Fibroblast of mammary gland (primary cell): ENCODE measurements around the gene OSTM1.

Experiments
- DNase-seq: peaks from one replicate; pipeline ENCODE4 v3.0.0-alpha.2; 2010; ENCODE audit warnings: low read depth
- H3K4me3 ChIP-seq: 2 replicates; pipeline ENCODE4 v1.5.1; 2011; ENCODE audit warnings: low read depth, mild to moderate bottlenecking, low read length, moderate library complexity; ENCODE audit not compliant: control insufficient read depth
- CTCF ChIP-seq: conservative IDR thresholded peaks from 2 replicates; pipeline ENCODE4 v1.5.1; 2011; ENCODE audit warnings: low read depth, low read length, inconsistent platforms; ENCODE audit not compliant: control insufficient read depth, insufficient read depth

Gene OSTM1

GRCh38 chr6:107991772-107992550 is 82.6 kb downstream of the OSTM1 start:
- no peak for DNase-seq
- no peak for TF ChIP-seq CTCF
- no peak overlapping the region for H3K4me3 ChIP-seq
